ENCODE measurements around the gene LRFN2. TPM values are rescaled to one million over a fixed set of nuclear protein-coding genes. Genes with fewer than 3 reads are reported as not detected.

Gene LRFN2
- total RNA-seq, 1 experiment from 2014 or later = not detected

GRCh38 chr6:40555092-40555491, 32.1 kb downstream of the LRFN2 start:
- Histone ChIP-seq H3K36me3 (ENCODE audit: control insufficient read depth, insufficient read depth, low read length) (no peaks in the 10 kb centered on the region), H3K4me3 (ENCODE audit: low read depth, low read length) (no peak overlapping the region), H3K27me3 (replicated peaks; ENCODE audit: control insufficient read depth, insufficient read depth, low read length) (no peaks in the 10 kb centered on the region; the same call in none of the 2 replicates), H3K4me1 (no peaks in the 10 kb centered on the region), H3K9me3 (no peaks in the 10 kb centered on the region)
- no peaks in the 10 kb centered on the region for H3K36me3 Mint-ChIP-seq (ENCODE audit: insufficient read depth, unreplicated experiment)
- TF ChIP-seq, protein P1, sequence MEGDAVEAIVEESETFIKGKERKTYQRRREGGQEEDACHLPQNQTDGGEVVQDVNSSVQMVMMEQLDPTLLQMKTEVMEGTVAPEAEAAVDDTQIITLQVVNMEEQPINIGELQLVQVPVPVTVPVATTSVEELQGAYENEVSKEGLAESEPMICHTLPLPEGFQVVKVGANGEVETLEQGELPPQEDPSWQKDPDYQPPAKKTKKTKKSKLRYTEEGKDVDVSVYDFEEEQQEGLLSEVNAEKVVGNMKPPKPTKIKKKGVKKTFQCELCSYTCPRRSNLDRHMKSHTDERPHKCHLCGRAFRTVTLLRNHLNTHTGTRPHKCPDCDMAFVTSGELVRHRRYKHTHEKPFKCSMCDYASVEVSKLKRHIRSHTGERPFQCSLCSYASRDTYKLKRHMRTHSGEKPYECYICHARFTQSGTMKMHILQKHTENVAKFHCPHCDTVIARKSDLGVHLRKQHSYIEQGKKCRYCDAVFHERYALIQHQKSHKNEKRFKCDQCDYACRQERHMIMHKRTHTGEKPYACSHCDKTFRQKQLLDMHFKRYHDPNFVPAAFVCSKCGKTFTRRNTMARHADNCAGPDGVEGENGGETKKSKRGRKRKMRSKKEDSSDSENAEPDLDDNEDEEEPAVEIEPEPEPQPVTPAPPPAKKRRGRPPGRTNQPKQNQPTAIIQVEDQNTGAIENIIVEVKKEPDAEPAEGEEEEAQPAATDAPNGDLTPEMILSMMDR (IDR thresholded peaks at IDR 0.05; ENCODE audit: insufficient read depth in 1 of 2, low read depth in 1 of 2, low read length in 1 of 2, severe bottlenecking in 1 of 2, unreplicated experiment in 1 of 2) = no peak
- BruUV-seq (replicated peaks) = no TSS peak
- no peaks in the 10 kb centered on the region for H3K4me1 Mint-ChIP-seq (ENCODE audit: low read depth, unreplicated experiment)
- peaks cover 20% of the 10 kb centered on the region for H3K27me3 Mint-ChIP-seq (ENCODE audit: insufficient read depth, unreplicated experiment)
- H3K27ac Mint-ChIP-seq (ENCODE audit: unreplicated experiment) = no peak overlapping the region
- no peak for DNase-seq
- ChIA-PET CTCF (no interaction called here), POLR2A (no interaction called here)
- no peak overlapping the region for H3K4me3 Mint-ChIP-seq (ENCODE audit: unreplicated experiment)
- no peaks in the 10 kb centered on the region for H3K9me3 Mint-ChIP-seq (ENCODE audit: unreplicated experiment)
- intact Hi-C loops (cut with micrococcal nuclease; ENCODE audit: unreplicated experiment) = no loop called here

DNA sequence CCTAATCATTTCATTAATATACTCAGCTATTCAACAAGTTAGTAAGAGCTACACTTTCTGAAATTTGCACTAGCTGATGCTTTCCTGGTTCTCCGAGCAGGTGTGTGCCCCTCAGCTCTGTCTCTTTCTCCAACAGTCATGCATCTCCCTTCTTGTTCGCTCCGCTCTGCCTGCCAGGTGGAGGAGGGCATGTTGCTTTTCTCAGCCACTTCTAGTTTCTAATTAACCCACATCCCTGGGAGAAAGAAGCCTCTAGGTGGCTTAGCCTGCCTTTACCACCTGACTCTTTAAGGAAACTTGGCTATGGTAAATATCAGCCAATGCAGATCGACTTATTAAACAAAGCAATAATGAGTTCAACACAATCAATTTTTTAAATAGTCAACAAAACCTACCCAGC, 34.2 kb downstream of the LRFN2 start:
- TF ChIP-seq, protein P1 (IDR thresholded peaks at IDR 0.05; ENCODE audit: insufficient read depth in 1 of 2, low read depth in 1 of 2, low read length in 1 of 2, severe bottlenecking in 1 of 2, unreplicated experiment in 1 of 2) = no peak
- Histone ChIP-seq H3K4me1 (no peaks in the 10 kb centered on the region), H3K27me3 (replicated peaks; ENCODE audit: control insufficient read depth, insufficient read depth, low read length) (no peaks in the 10 kb centered on the region; the same call in none of the 2 replicates), H3K36me3 (ENCODE audit: control insufficient read depth, insufficient read depth, low read length) (no peaks in the 10 kb centered on the region), H3K9me3 (no peaks in the 10 kb centered on the region), H3K4me3 (ENCODE audit: low read depth, low read length) (no peak overlapping the region)
- BruUV-seq (replicated peaks) = no TSS peak
- H3K4me1 Mint-ChIP-seq (ENCODE audit: low read depth, unreplicated experiment) = no peaks in the 10 kb centered on the region
- intact Hi-C loops (cut with micrococcal nuclease; ENCODE audit: unreplicated experiment) = no loop called here
- no peaks in the 10 kb centered on the region for H3K36me3 Mint-ChIP-seq (ENCODE audit: insufficient read depth, unreplicated experiment)
- no peak overlapping the region for H3K27ac Mint-ChIP-seq (ENCODE audit: unreplicated experiment)
- CTCF ChIA-PET = no interaction called here
- peaks cover 15% of the 10 kb centered on the region for H3K27me3 Mint-ChIP-seq (ENCODE audit: insufficient read depth, unreplicated experiment)
- DNase-seq = no peak
- no peak overlapping the region for H3K4me3 Mint-ChIP-seq (ENCODE audit: unreplicated experiment)
- POLR2A ChIA-PET = no interaction called here
- no peaks in the 10 kb centered on the region for H3K9me3 Mint-ChIP-seq (ENCODE audit: unreplicated experiment)

DNA sequence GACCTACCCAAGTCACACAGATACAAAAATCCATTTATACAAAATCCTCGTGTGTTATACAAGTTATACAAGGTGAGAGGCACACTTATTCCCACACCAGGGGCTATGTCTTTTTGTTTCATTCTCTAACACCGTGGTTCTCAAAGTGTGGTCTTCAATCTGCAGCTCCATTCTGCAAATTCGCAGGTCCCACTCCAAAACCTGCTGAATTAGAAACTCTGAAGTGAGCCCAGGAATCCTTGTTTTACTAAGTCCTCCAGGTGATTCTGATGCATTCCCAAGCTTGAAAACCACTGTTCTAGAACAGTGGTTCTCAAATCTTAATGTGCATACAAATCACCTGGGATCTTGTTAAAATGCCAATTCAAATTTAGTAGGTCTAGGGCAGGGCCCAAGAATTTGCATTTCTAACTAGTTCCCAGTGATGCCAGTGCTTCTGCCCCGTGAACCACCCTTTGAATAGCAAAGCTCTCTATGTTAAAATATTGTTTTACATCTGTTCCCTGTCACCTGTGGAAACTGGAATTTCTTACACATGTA, 35.1 kb downstream of the LRFN2 start:
- H3K9me3 Mint-ChIP-seq (ENCODE audit: unreplicated experiment) = no peaks in the 10 kb centered on the region
- intact Hi-C loops (cut with micrococcal nuclease; ENCODE audit: unreplicated experiment) = no loop called here
- peaks cover 17% of the 10 kb centered on the region for H3K27me3 Mint-ChIP-seq (ENCODE audit: insufficient read depth, unreplicated experiment)
- H3K4me1 Mint-ChIP-seq (ENCODE audit: low read depth, unreplicated experiment) = no peaks in the 10 kb centered on the region
- no peaks in the 10 kb centered on the region for H3K36me3 Mint-ChIP-seq (ENCODE audit: insufficient read depth, unreplicated experiment)
- no peak overlapping the region for H3K27ac Mint-ChIP-seq (ENCODE audit: unreplicated experiment)
- BruUV-seq (replicated peaks) = no TSS peak
- H3K4me3 Mint-ChIP-seq (ENCODE audit: unreplicated experiment) = no peak overlapping the region
- H3K36me3 ChIP-seq (ENCODE audit: control insufficient read depth, insufficient read depth, low read length) = no peaks in the 10 kb centered on the region
- no peaks in the 10 kb centered on the region for H3K9me3 ChIP-seq
- H3K4me1 ChIP-seq = no peaks in the 10 kb centered on the region
- H3K4me3 ChIP-seq (ENCODE audit: low read depth, low read length) = no peak overlapping the region
- TF ChIP-seq, protein P1 (IDR thresholded peaks at IDR 0.05; ENCODE audit: insufficient read depth in 1 of 2, low read depth in 1 of 2, low read length in 1 of 2, severe bottlenecking in 1 of 2, unreplicated experiment in 1 of 2) = no peak
- H3K27me3 ChIP-seq (replicated peaks; ENCODE audit: control insufficient read depth, insufficient read depth, low read length) = no peaks in the 10 kb centered on the region; the same call in 1 of the 2 replicates
- CTCF ChIA-PET = no interaction called here
- POLR2A ChIA-PET = no interaction called here
- no peak for DNase-seq

All from Caco-2 (cell line).